ENCODE data around the gene DCXR. TPM values are rescaled to one million over a fixed set of nuclear protein-coding genes. Genes with fewer than 3 reads are reported as not detected.

The DCXR gene
- total and polyA plus RNA-seq, 2 of the 13 experiments (the other 11 are each of a cell fraction or from before 2014, with no cell fraction given), result 287 to 311 TPM

DNA sequence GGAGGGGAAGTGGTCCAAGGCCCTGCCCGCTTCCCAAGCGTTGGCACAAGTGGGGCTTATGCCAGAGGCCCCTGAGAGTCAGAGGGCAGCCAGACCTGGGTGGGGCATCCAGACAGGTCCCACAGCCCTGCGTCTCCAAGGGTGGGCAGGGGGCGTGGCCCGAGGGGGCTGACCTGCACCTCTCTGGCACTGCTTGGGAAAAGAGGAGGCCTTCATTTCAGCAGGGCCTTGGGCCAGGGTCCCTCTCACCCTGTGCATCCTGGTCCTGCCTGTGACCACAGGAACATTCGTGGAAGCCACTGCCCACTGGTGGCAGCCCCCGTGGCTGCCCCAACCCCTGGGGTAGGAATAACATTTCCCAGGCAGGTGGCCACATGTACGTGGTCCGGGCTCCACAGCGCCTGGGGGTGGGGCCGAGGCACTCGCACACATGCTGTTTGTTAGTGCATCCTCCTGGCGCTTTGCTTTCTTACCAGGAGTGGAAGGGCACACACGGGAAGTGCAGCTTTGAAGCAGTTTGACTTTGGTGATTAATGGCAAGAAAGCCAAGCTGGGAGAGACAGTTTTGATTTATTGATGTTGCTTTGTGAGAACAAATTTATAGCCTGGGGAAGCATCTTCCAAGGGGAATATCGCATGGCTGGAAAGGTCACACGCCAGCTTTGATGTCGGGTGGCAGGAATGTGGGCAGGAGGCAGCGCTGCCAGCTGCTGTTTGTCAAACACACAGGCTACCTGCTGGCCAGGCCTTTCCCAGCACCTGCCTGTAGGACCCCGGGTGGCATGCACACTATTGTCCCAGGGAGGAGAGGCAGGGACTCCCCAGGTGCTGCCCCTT lies 19.1 kb downstream of the DCXR start (continued):
- TF ChIP-seq PCBP1 (IDR thresholded peaks at IDR 0.05; ENCODE audit: borderline replicate concordance, low read depth, low read length), result 0 out of 2 replicates have a peak, but pooled peaks have one; percentile 10
- TF ChIP-seq, protein P1, sequence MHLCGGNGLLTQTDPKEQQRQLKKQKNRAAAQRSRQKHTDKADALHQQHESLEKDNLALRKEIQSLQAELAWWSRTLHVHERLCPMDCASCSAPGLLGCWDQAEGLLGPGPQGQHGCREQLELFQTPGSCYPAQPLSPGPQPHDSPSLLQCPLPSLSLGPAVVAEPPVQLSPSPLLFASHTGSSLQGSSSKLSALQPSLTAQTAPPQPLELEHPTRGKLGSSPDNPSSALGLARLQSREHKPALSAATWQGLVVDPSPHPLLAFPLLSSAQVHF (CRISPR knock-in tag; IDR thresholded peaks at IDR 0.05), result no peak
- peak; percentile 10; the same call in 1 of the 2 replicates for TF ChIP-seq ZNF768 (CRISPR knock-in tag; IDR thresholded peaks at IDR 0.05)
- TF ChIP-seq, protein P2, sequence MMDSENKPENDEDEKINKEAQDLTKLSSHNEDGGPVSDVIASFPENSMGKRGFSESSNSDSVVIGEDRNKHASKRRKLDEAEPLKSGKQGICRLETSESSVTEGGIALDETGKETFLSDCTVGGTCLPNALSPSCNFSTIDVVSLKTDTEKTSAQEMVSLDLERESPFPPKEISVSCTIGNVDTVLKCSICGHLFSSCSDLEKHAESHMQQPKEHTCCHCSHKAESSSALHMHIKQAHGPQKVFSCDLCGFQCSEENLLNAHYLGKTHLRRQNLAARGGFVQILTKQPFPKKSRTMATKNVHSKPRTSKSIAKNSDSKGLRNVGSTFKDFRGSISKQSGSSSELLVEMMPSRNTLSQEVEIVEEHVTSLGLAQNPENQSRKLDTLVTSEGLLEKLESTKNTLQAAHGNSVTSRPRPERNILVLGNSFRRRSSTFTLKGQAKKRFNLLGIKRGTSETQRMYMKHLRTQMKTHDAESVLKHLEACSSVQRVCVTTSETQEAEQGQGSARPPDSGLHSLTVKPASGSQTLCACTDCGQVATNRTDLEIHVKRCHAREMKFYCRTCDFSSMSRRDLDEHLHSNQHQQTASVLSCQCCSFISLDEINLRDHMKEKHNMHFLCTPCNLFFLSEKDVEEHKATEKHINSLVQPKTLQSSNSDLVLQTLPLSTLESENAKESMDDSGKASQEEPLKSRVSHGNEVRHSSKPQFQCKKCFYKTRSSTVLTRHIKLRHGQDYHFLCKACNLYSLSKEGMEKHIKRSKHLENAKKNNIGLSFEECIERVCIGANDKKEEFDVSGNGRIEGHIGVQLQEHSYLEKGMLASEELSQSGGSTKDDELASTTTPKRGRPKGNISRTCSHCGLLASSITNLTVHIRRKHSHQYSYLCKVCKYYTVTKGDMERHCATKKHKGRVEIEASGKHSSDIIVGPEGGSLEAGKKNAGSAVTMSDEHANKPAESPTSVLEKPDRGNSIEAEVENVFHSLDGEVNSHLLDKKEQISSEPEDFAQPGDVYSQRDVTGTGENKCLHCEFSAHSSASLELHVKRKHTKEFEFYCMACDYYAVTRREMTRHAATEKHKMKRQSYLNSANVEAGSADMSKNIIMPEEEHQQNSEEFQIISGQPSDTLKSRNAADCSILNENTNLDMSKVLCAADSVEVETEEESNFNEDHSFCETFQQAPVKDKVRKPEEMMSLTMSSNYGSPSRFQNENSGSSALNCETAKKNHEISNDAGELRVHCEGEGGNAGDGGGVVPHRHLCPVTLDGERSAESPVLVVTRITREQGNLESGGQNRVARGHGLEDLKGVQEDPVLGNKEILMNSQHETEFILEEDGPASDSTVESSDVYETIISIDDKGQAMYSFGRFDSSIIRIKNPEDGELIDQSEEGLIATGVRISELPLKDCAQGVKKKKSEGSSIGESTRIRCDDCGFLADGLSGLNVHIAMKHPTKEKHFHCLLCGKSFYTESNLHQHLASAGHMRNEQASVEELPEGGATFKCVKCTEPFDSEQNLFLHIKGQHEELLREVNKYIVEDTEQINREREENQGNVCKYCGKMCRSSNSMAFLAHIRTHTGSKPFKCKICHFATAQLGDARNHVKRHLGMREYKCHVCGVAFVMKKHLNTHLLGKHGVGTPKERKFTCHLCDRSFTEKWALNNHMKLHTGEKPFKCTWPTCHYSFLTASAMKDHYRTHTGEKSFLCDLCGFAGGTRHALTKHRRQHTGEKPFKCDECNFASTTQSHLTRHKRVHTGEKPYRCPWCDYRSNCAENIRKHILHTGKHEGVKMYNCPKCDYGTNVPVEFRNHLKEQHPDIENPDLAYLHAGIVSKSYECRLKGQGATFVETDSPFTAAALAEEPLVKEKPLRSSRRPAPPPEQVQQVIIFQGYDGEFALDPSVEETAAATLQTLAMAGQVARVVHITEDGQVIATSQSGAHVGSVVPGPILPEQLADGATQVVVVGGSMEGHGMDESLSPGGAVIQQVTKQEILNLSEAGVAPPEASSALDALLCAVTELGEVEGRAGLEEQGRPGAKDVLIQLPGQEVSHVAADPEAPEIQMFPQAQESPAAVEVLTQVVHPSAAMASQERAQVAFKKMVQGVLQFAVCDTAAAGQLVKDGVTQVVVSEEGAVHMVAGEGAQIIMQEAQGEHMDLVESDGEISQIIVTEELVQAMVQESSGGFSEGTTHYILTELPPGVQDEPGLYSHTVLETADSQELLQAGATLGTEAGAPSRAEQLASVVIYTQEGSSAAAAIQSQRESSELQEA (CRISPR knock-in tag; IDR thresholded peaks at IDR 0.05; ENCODE audit: not compliant biosample characterization), result no peak
- TF ChIP-seq ZC3H13 (CRISPR knock-in tag; IDR thresholded peaks at IDR 0.05), result peak; percentile 76
- 0 out of 2 replicates have a peak, but pooled peaks have one; percentile 55 for TF ChIP-seq STAT5B (CRISPR knock-in tag; IDR thresholded peaks at IDR 0.05)
- no peak for TF ChIP-seq ZFAT (CRISPR knock-in tag; conservative IDR thresholded peaks at IDR 0.05)
- no peak for TF ChIP-seq RXRB (CRISPR knock-in tag; IDR thresholded peaks at IDR 0.05; ENCODE audit: borderline replicate concordance)
- TF ChIP-seq RBFOX2 (IDR thresholded peaks at IDR 0.05; ENCODE audit: low read depth, low read length), result peak; percentile 71
- TF ChIP-seq GABPB1 (CRISPR knock-in tag; IDR thresholded peaks at IDR 0.05), result peak; percentile 14; the same call in 1 of the 2 replicates
- TF ChIP-seq FOSL1 (CRISPR knock-in tag; IDR thresholded peaks at IDR 0.05; ENCODE audit: borderline replicate concordance), result no peak
- TF ChIP-seq, protein P3, sequence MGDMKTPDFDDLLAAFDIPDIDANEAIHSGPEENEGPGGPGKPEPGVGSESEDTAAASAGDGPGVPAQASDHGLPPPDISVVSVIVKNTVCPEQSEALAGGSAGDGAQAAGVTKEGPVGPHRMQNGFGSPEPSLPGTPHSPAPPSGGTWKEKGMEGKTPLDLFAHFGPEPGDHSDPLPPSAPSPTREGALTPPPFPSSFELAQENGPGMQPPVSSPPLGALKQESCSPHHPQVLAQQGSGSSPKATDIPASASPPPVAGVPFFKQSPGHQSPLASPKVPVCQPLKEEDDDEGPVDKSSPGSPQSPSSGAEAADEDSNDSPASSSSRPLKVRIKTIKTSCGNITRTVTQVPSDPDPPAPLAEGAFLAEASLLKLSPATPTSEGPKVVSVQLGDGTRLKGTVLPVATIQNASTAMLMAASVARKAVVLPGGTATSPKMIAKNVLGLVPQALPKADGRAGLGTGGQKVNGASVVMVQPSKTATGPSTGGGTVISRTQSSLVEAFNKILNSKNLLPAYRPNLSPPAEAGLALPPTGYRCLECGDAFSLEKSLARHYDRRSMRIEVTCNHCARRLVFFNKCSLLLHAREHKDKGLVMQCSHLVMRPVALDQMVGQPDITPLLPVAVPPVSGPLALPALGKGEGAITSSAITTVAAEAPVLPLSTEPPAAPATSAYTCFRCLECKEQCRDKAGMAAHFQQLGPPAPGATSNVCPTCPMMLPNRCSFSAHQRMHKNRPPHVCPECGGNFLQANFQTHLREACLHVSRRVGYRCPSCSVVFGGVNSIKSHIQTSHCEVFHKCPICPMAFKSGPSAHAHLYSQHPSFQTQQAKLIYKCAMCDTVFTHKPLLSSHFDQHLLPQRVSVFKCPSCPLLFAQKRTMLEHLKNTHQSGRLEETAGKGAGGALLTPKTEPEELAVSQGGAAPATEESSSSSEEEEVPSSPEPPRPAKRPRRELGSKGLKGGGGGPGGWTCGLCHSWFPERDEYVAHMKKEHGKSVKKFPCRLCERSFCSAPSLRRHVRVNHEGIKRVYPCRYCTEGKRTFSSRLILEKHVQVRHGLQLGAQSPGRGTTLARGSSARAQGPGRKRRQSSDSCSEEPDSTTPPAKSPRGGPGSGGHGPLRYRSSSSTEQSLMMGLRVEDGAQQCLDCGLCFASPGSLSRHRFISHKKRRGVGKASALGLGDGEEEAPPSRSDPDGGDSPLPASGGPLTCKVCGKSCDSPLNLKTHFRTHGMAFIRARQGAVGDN (CRISPR knock-in tag; IDR thresholded peaks at IDR 0.05), result peak; percentile 48; the same call in 1 of the 2 replicates
- TF ChIP-seq, protein P4, sequence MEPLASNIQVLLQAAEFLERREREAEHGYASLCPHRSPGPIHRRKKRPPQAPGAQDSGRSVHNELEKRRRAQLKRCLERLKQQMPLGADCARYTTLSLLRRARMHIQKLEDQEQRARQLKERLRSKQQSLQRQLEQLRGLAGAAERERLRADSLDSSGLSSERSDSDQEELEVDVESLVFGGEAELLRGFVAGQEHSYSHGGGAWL (CRISPR knock-in tag; IDR thresholded peaks at IDR 0.05), result peak; percentile 58; the same call in 1 of the 2 replicates
- peak; percentile 4; the same call in 1 of the 2 replicates for TF ChIP-seq THAP11 (CRISPR knock-in tag; IDR thresholded peaks at IDR 0.05)
- peak; percentile 89 for TF ChIP-seq SSRP1 (CRISPR knock-in tag; IDR thresholded peaks at IDR 0.05)
